ENCODE results near the gene CYP19A1. TPM values are rescaled to one million over a fixed set of nuclear protein-coding genes. Genes with fewer than 3 reads are reported as not detected.

The CYP19A1 gene
- total and polyA plus RNA-seq, 10 of the 15 experiments (the other 5 are each of a cell fraction or from before 2014, with no cell fraction given), result 0.08 to 1.8 (median 0.70) TPM

GRCh38 chr15:51386960-51387698 is 48.7 kb upstream of the CYP19A1 start:
- Histone ChIP-seq H3K79me2 (ENCODE audit: control insufficient read depth, insufficient read depth, low read length) (no peaks in the 10 kb centered on the region), H3K4me3 (no peak overlapping the region), H3K4me2 (ENCODE audit: control insufficient read depth, insufficient read depth) (no peak overlapping the region), H3K9ac (ENCODE audit: control insufficient read depth, insufficient read depth, low read length) (no peak overlapping the region), H2AFZ (ENCODE audit: control insufficient read depth, low read depth, low read length) (no peak overlapping the region), H3K9me3 (replicated peaks; ENCODE audit: control insufficient read depth, insufficient read depth, low read length) (no peaks in the 10 kb centered on the region), H3K36me3 (ENCODE audit: control insufficient read depth in 2 of 2, insufficient read depth in 2 of 2, low read length in 1 of 2) (no peaks in the 10 kb centered on the region), H3K4me1 (ENCODE audit: control insufficient read depth, insufficient read depth, low read length) (no peaks in the 10 kb centered on the region), H4K20me1 (ENCODE audit: control insufficient read depth, insufficient read depth) (no peaks in the 10 kb centered on the region), H3K27me3 (replicated peaks in 1 of 2; ENCODE audit: control insufficient read depth in 2 of 2, insufficient read depth in 2 of 2, low read length in 1 of 2) (peaks cover 0 to 1% of the 10 kb centered on the region in 2 experiments; a peak in 2 of 4 replicates), H3K27ac (ENCODE audit: control insufficient read depth, insufficient read depth) (no peak overlapping the region)
- ChIA-PET RAD21 (ENCODE audit: unreplicated experiment) (no interaction called here), POLR2A (no interaction called here), SMC1A (ENCODE audit: uncharacterized antibody, unreplicated experiment) (no interaction called here), CTCF (no interaction called here)
- intact Hi-C loops (cut with micrococcal nuclease; ENCODE audit: unreplicated experiment), result loop anchor here (10.0 kb wide), 1 partner anchor 108 kb away; no protein-coding TSS in a partner anchor
- ATAC-seq, result no peak
- DNase-seq (ENCODE audit: low read depth, low spot score), result no peak
- WGBS (ENCODE audit: insufficient coverage, insufficient replicate concordance, low lambda C conversion rate, missing lambda C conversion rate), result 42% methylated on average over 10 of the region's 10 CpGs
- in situ Hi-C loops (cut with MboI), result no loop called here
- TF ChIP-seq, protein P1, sequence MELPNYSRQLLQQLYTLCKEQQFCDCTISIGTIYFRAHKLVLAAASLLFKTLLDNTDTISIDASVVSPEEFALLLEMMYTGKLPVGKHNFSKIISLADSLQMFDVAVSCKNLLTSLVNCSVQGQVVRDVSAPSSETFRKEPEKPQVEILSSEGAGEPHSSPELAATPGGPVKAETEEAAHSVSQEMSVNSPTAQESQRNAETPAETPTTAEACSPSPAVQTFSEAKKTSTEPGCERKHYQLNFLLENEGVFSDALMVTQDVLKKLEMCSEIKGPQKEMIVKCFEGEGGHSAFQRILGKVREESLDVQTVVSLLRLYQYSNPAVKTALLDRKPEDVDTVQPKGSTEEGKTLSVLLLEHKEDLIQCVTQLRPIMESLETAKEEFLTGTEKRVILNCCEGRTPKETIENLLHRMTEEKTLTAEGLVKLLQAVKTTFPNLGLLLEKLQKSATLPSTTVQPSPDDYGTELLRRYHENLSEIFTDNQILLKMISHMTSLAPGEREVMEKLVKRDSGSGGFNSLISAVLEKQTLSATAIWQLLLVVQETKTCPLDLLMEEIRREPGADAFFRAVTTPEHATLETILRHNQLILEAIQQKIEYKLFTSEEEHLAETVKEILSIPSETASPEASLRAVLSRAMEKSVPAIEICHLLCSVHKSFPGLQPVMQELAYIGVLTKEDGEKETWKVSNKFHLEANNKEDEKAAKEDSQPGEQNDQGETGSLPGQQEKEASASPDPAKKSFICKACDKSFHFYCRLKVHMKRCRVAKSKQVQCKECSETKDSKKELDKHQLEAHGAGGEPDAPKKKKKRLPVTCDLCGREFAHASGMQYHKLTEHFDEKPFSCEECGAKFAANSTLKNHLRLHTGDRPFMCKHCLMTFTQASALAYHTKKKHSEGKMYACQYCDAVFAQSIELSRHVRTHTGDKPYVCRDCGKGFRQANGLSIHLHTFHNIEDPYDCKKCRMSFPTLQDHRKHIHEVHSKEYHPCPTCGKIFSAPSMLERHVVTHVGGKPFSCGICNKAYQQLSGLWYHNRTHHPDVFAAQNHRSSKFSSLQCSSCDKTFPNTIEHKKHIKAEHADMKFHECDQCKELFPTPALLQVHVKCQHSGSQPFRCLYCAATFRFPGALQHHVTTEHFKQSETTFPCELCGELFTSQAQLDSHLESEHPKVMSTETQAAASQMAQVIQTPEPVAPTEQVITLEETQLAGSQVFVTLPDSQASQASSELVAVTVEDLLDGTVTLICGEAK (IDR thresholded peaks at IDR 0.05; ENCODE audit: borderline replicate concordance), result no peak
- FAIRE-seq, result no peak
- BruUV-seq (replicated peaks), result no TSS peak

GRCh38 chr15:51386486-51386885 is 48.1 kb upstream of the CYP19A1 start:
- Histone ChIP-seq H3K36me3 (ENCODE audit: control insufficient read depth in 2 of 2, insufficient read depth in 2 of 2, low read length in 1 of 2) (no peaks in the 10 kb centered on the region), H3K9me3 (replicated peaks; ENCODE audit: control insufficient read depth, insufficient read depth, low read length) (no peaks in the 10 kb centered on the region), H3K27me3 (replicated peaks in 1 of 2; ENCODE audit: control insufficient read depth in 2 of 2, insufficient read depth in 2 of 2, low read length in 1 of 2) (peaks cover 0 to 3% of the 10 kb centered on the region in 2 experiments; a peak in 2 of 4 replicates), H3K79me2 (ENCODE audit: control insufficient read depth, insufficient read depth, low read length) (no peaks in the 10 kb centered on the region), H2AFZ (ENCODE audit: control insufficient read depth, low read depth, low read length) (no peak overlapping the region), H3K4me1 (ENCODE audit: control insufficient read depth, insufficient read depth, low read length) (no peaks in the 10 kb centered on the region), H3K4me2 (ENCODE audit: control insufficient read depth, insufficient read depth) (no peak overlapping the region), H3K4me3 (no peak overlapping the region), H4K20me1 (ENCODE audit: control insufficient read depth, insufficient read depth) (no peaks in the 10 kb centered on the region), H3K27ac (ENCODE audit: control insufficient read depth, insufficient read depth) (no peak overlapping the region), H3K9ac (ENCODE audit: control insufficient read depth, insufficient read depth, low read length) (no peak overlapping the region)
- no peak for ATAC-seq
- no peak for DNase-seq (ENCODE audit: low read depth, low spot score)
- ChIA-PET SMC1A (ENCODE audit: uncharacterized antibody, unreplicated experiment) (no interaction called here), RAD21 (ENCODE audit: unreplicated experiment) (no interaction called here), POLR2A (no interaction called here), CTCF (no interaction called here)
- in situ Hi-C loops (cut with MboI), result no loop called here
- BruUV-seq (replicated peaks), result no TSS peak
- no peak for FAIRE-seq
- intact Hi-C loops (cut with micrococcal nuclease; ENCODE audit: unreplicated experiment), result loop anchor here (10.0 kb wide), 1 partner anchor 108 kb away; no protein-coding TSS in a partner anchor
- WGBS (ENCODE audit: insufficient coverage, insufficient replicate concordance, low lambda C conversion rate, missing lambda C conversion rate), result 59% methylated on average over 12 of the region's 12 CpGs
- TF ChIP-seq FOXK2 (IDR thresholded peaks at IDR 0.05) (no peak), IRF5 (IDR thresholded peaks at IDR 0.05; ENCODE audit: borderline replicate concordance) (no peak), GATAD2B (conservative IDR thresholded peaks at IDR 0.05; ENCODE audit: low read depth) (no peak), SPI1 (IDR thresholded peaks at IDR 0.05; ENCODE audit: borderline replicate concordance, insufficient read depth, low read depth, low read length) (no peak), FOXM1 (IDR thresholded peaks at IDR 0.05; ENCODE audit: low read depth, low read length) (no peak), YY1 (IDR thresholded peaks at IDR 0.05; ENCODE audit: low read depth, low read length) (no peak), POLR2AphosphoS2 (IDR thresholded peaks at IDR 0.05; ENCODE audit: low read depth, low read length) (no peak), YBX1 (IDR thresholded peaks at IDR 0.05) (no peak), SIN3A (IDR thresholded peaks at IDR 0.05; ENCODE audit: low read depth, low read length) (no peak), ZBED1 (IDR thresholded peaks at IDR 0.05; ENCODE audit: borderline replicate concordance) (no peak), MTA3 (IDR thresholded peaks at IDR 0.05; ENCODE audit: borderline replicate concordance, low read length) (no peak)
